GM19023 (cell line): ENCODE measurements around the gene USP17L20.
"Not testable (repeated sequence)": the region's sequence is repeated elsewhere in the genome, so short reads cannot be mapped to it uniquely, and the experiment has no call there.

Source experiments
- ATAC-seq: cut with Tn5 transposase; IDR thresholded peaks from one replicate; pipeline ENCODE4 v1.9.1; 2021; ENCODE audit warnings: mild to moderate bottlenecking, moderate library complexity; ENCODE audit not compliant: unreplicated experiment

USP17L20 gene

GRCh38 chr4:9257824-9258223 is at the start of gene USP17L20:
TSS of gene USP17L20 (plus strand) at chr4:9258124. CDS start at chr4:9258124, 0 bp downstream.
- ATAC-seq = not testable (repeated sequence)

GRCh38 chr4:9210357-9210756 is 47.6 kb upstream of the USP17L20 start, which contains the start of gene USP17L10:
TSS of gene USP17L10 (plus strand) at chr4:9210657. CDS start at chr4:9210657, 0 bp downstream.
- ATAC-seq = not testable (repeated sequence)

GRCh38 chr4:9214701-9215100 is 43.2 kb upstream of the USP17L20 start:
- not testable (repeated sequence) for ATAC-seq

GRCh38 chr4:9215105-9215504 is 42.8 kb upstream of the USP17L20 start, which contains the start of gene USP17L11:
TSS of gene USP17L11 (plus strand) at chr4:9215405. CDS start at chr4:9215405, 0 bp downstream.
- ATAC-seq = not testable (repeated sequence)

GRCh38 chr4:9219852-9220251 is 38.1 kb upstream of the USP17L20 start, which contains the start of gene USP17L12:
TSS of gene USP17L12 (plus strand) at chr4:9220152. CDS start at chr4:9220152, 0 bp downstream.
- not testable (repeated sequence) for ATAC-seq

- ATAC-seq = not testable (repeated sequence)
Observed at GRCh38 chr4:9224596-9224995, 33.3 kb upstream of the USP17L20 start, which contains the start of gene USP17L13. TSS of gene USP17L13 (plus strand) at chr4:9224896. CDS start at chr4:9224896, 0 bp downstream.

GRCh38 chr4:9230249-9230648 is 27.7 kb upstream of the USP17L20 start:
- ATAC-seq = not testable (repeated sequence)

- not testable (repeated sequence) for ATAC-seq
Observed at GRCh38 chr4:9234085-9234484, 23.8 kb upstream of the USP17L20 start, which contains the start of gene USP17L15. TSS of gene USP17L15 (plus strand) at chr4:9234385. CDS start at chr4:9234385, 0 bp downstream.

- ATAC-seq = not testable (repeated sequence)
Observed at GRCh38 chr4:9238461-9238860, 19.5 kb upstream of the USP17L20 start.

- not testable (repeated sequence) for ATAC-seq
Observed at GRCh38 chr4:9243579-9243978, 14.3 kb upstream of the USP17L20 start, which contains the start of gene USP17L17. TSS of gene USP17L17 (plus strand) at chr4:9243879. CDS start at chr4:9243879, 0 bp downstream.

GRCh38 chr4:9247953-9248680 is 9.8 kb upstream of the USP17L20 start, which contains the start of gene USP17L18:
TSS of gene USP17L18 (plus strand) at chr4:9248630. CDS start at chr4:9248630, 0 bp downstream.
- not testable (repeated sequence) for ATAC-seq

- ATAC-seq = not testable (repeated sequence)
Observed at GRCh38 chr4:9253078-9253477, 4.8 kb upstream of the USP17L20 start, which contains the start of gene USP17L19. TSS of gene USP17L19 (plus strand) at chr4:9253378. CDS start at chr4:9253378, 0 bp downstream.

GRCh38 chr4:9262572-9262971 is 4.6 kb downstream of the USP17L20 start, which contains the start of gene USP17L21:
TSS of gene USP17L21 (plus strand) at chr4:9262872. CDS start at chr4:9262872, 0 bp downstream.
- not testable (repeated sequence) for ATAC-seq

- not testable (repeated sequence) for ATAC-seq
Observed at GRCh38 chr4:9267319-9267718, 9.4 kb downstream of the USP17L20 start, which contains the start of gene USP17L22. TSS of gene USP17L22 (plus strand) at chr4:9267619. CDS start at chr4:9267619, 0 bp downstream.

GRCh38 chr4:9271719-9272118 is 13.8 kb downstream of the USP17L20 start:
- ATAC-seq = not testable (repeated sequence)
